HG02840 (cell line): Measurements from ENCODE around the gene DDIT4L.
"Not testable (repeated sequence)": the region's sequence is repeated elsewhere in the genome, so short reads cannot be mapped to it uniquely, and the experiment has no call there.

Experiments used
- ATAC-seq: cut with Tn5 transposase; IDR thresholded peaks from one replicate; pipeline ENCODE4 v1.9.1; 2021; ENCODE audit warnings: mild to moderate bottlenecking, moderate library complexity, moderate number of reproducible peaks; ENCODE audit not compliant: unreplicated experiment, low FRiP score

Gene DDIT4L, protein sequence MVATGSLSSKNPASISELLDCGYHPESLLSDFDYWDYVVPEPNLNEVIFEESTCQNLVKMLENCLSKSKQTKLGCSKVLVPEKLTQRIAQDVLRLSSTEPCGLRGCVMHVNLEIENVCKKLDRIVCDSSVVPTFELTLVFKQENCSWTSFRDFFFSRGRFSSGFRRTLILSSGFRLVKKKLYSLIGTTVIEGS

DNA sequence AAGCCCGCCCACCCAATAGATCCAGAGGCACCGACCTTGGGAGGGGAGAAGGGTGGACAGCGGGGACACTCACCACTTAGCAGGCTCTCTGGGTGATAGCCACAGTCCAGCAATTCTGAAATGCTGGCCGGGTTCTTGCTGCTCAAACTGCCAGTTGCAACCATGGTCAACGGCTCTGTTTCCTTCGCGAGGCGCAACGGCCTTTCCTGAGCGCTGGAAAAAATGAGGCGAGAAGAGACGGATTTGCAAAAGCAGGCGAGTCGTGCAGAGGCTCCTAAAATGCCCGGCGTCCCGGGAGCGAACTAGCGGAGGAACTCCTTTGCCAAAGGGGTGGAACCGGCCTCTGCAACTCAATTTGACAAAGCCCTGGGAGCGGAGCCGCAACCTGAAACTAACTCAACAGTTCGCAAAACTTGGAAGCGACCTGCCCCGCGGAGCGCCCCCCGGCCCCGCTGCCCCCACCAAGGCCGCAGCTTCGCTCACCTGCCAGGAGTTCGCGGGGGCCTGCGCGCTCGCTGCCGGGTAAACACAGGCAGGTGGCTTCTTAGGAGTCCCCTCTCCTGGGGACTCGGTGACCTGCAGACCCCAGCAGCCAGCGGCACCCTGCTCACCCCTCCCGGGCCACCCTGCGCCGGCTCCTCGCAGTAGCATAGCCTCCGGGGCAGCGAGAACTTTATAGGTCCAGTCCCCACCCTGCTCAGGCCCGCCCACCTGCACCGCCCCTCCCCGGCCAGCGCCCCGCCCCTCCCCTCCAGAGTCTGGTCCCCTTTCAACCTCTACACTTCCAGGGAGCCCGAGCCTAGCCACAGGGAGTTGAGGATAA is at the start of gene DDIT4L:
Gene DDIT4L (minus strand): TSS at position 649 of the 823 bp plus-strand sequence. CDS start 485 bp downstream, at position 164.
- no peak for ATAC-seq

DNA sequence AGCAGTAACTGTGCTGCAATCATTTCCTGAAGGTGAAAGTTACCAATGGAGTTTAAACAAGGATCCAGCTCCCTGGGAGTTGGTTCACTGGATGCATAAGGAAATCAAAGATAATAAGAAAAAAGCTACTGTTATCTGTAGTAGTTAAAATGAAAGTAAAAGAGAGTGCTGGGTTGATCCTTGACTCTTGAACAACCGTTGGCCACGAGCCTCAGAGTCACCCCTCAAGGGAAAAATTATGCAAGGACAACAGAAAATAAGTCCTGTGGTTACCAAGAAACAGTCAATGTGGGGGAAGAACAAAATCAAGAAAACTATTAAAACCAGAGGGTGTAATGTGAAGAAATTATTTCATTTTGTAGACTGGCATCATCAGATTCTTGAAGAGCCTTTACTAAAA is 49.7 kb upstream of the DDIT4L start:
- ATAC-seq: no peak

DNA sequence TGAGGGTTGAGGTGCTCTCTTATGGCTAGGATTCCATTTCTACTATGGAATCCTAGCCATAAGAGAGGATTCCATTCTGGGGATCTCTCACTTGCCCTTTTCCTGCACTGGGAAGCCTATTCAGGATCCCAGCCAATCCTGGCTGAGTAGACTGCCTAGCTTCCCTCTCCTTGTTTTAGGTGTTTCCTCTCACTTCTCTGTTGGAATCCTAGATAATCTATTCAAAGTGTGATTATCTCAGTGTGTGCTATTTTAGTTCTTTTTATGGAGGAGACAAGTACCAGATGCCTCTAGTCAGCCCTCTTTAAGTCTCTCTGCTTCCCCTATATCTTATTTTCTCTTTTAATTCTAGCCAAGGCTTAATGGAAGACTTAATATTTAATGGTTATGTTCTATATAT is 34.5 kb upstream of the DDIT4L start:
- no peak for ATAC-seq

DNA sequence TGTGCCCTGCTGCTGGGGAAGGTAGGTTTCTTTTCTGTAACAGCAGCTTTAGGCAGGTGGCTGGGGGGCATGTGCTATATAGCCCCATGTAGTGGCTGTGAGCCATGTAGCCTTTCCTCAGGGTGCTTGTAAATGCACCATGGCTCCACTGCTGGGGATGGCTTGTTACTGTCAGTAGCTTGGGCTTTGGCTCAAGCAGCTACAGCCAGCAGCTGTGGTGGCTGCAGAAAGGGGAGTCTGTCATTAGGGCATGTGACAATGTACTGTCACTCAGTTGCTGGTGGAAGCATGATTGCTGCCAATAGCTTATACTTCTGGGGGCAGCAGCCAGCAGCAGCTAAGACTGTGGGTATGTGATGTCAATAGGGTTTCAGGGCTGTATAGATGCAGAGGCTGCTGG is 33.9 kb upstream of the DDIT4L start:
- no peak for ATAC-seq

DNA sequence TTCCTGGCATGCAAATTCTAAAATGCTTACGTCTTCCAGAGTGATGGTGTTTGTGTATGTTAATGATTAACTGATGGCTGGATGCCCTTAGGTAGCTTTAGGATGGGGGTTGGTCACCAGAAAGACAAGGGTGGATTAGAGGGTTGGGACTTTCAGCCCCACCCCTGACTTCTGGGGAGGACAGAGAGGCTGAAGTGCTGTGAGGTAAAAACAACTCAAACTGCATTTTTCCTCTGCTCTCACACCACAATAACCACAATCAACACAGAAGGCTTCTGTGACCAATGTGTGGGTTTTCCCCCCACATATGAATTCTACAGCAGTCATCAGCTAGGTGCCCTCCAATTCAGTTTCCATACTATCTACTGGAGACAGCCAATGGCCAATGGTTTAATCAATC is 18.7 kb upstream of the DDIT4L start:
- ATAC-seq: peak; percentile 94

DNA sequence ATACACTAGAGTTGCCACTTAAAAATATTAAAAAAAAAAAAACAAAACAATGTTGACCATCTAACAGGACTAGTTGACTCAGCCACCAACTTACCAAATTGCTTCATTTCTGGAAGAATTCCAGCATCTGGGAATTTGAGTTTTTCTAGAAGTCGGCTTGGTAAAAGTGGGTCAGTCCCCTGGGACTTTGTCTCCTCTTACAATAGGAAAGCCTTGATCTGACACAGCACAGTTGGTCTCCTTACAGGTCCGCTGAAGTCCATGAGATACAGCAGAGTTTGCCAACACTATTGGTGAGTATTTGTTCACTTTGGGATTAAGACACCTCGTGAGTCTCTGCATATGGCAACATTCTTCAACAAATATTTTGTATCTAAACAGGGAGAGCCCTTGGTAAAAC is 18.2 kb upstream of the DDIT4L start:
- peak; percentile 5 for ATAC-seq

DNA sequence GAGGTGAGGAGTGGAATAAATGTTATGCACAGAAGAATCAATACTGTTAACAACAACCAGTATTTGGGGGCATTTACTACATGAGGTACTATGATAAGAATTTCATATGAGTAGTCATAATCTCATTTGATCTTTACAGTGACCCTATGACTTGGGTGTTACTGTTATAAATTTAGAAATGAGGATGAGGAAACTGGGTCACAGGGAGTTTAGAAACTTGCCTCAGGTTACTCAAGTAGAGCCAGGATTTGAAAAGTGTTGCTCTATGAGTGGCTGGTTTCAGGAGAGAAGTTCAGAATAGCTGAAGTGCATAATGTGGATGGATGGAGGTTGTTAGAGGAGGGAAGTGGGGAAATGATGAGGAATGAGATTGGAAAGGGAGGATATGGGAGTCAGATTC is 16.6 kb upstream of the DDIT4L start:
- ATAC-seq: no peak

DNA sequence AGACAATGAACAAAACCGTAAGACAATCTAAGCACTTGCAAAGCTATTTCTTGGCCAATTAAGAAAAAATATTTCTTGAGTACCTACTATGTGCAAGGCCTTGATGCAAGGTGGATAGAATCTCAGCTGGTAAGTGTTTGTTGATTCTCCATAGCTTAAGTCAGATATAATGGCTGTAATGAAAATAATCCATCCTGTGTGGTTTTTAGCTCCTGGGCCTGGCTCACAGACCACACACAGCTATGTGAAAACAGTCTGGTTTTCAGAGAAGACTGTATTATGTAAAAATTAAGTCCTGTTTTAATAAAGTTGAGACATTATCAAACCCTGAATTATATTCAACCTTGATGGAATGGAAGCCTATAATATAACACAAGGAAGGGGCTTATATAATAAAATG is 7.8 kb upstream of the DDIT4L start:
- ATAC-seq: no peak

DNA sequence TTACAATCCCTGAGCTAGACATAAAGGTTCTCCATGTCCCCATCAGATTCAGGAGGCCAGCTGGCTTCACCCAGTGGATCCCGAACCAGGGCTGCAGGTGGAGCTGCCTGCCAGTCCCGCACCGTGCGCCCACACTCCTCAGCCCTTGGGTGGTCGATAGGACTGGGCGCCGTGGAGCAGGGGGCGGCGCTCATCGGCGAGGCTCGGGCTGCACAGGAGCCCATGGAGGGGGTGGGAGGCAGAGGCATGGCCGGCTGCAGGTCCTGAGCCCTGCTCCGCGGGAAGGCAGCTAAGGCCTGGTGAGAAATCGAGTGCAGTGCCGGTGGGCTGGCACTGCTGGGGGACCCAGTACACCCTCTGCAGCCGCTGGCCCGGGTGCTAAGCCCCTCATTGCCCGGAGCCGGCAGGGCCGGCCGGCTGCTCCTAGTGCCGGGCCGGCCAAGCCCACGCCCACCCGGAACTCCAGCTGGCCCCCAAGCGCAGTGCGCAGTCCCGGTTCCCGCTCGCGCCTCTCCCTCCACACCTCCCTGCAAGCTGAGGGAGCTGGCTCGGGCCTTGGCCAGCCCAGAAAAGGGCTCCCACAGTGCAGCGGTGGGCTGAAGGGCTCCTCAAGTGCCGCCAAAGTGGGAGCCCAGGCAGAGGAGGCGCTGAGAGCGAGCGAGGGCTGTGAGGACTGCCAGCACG is 6.3 kb upstream of the DDIT4L start:
- ATAC-seq: not testable (repeated sequence)

DNA sequence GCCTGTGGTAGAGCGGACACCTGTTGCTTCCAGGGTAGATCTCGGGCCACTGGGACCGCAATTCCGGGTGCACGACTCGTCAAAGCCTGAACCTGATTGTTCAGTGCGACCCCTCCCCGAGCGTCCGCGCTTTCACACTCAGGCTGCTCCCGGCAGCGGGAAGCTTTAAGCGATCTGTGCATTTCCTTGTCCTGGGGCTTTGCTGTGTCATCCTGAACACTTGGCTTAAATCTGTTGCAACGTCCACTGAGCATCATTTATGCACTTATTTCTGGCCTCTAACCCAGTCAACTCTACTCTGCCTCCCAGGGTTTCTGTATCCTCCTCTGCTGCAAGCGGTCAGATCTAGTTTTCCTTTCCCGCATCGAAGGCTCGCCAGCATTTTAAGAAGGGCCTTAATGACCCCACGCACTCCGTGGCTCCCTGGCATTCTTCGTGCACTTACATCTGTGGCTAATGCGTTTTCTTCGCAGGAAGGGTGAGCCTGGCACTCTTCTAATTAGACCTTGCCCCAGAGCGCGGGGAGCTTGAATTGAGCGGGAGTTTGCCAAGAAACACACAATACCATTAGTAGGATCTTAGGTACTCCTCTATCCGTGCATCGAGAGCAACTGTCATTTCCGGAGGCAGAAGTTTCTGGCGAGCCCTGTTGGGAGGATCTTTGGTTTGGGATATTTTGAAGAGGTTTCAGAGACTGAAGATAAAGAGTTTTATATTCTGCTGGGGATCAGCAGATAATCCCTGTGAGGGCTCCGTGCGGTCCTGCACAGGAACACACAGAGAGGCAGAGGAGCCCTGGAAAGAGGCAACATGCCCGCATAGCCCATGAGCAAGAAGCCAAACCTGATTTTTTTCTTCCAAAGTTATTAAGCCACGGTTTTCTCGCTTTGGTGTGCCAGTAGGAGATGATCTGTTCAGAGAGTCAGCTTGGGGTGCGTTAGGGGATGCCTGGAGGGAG is 654 bp upstream of the DDIT4L start:
- no peak for ATAC-seq

DNA sequence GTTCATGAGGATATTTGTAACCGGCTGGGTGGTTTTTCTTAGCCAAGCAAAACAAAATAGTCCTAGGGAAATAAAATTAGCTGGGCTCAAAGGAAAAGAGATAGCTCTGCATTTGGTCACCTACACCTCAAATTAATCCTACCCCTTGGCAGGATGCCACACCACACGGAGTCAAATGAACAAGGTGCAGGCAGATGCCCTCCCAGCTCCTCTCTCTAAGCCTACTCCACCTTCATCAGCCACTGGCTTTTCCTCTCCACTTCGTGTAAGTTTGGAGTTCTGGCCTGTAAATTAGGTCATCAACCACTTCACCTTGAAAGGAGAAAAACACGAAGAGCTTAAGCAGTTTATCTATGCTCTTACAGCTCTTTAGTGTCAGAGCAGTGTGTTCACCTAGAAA is 1.4 kb downstream of the DDIT4L start:
- ATAC-seq: no peak

DNA sequence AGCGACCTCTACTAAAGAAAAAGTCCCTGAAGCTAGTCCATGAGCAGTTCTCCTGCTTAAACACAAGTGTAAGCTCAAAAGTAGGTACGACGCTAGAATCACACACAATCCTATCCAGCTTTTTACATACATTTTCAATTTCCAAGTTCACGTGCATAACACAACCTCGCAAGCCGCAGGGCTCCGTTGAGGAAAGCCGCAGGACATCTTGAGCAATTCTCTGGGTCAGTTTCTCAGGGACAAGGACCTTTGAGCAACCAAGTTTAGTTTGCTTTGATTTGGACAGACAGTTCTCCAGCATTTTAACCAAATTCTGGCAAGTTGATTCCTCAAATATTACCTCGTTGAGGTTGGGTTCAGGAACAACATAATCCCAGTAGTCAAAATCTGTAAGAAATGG is 2.5 kb downstream of the DDIT4L start:
- no peak for ATAC-seq

DNA sequence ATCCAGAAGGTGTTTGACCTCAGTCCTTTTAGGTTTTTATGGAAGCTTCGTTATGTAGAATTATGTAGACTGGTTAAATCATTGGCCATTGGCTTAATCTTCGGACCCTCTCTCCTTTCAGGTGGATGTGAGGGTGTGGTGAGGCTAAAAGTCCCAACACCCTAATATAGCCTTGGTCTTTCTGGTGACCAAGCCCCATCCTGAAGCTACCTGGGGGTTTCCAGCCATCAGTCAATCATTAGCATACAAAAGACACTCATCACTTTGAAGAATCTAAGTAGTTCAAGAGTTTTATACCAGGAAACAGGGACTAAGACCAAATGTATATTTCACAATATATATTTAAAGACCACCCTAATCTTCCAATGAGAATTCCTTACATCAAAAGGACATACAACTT is 5.5 kb downstream of the DDIT4L start:
- ATAC-seq: no peak

DNA sequence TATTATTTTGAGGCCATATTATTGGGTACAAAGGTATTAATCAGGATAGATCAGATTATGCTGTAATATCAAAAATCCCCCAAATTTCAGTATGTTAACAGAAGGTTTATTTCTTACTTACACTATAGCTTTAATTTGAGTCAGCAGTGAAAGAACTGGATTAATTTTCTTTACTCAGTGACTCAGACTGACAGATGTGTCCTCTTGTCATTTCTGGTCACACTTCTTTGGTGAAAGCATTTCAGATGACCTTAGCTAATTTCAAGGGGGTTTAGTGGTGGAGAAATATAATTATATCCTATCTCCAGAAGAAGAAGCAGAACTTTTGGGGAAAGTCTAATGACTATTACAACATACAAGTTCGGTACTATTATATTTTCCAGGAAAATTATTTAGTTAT is 12.4 kb downstream of the DDIT4L start:
- ATAC-seq: no peak

DNA sequence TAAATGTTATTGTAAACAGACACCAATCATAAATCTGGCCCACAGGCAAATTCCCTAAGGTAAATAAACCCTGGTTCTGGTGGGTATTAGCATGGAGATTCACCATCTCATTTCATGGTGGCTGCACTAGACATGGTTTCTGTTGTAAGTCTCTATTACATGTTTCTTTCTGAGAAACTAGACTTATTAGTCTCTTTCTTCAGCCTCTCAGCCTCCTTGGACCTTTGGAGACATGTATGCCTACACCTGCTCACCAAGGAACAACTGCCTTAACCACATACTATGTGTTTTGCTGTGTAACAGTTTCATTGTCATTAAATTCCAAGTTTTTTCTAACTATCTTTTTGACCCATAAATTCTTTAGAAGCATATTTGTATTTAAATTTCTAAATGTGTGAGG is 13.1 kb downstream of the DDIT4L start:
- no peak for ATAC-seq

DNA sequence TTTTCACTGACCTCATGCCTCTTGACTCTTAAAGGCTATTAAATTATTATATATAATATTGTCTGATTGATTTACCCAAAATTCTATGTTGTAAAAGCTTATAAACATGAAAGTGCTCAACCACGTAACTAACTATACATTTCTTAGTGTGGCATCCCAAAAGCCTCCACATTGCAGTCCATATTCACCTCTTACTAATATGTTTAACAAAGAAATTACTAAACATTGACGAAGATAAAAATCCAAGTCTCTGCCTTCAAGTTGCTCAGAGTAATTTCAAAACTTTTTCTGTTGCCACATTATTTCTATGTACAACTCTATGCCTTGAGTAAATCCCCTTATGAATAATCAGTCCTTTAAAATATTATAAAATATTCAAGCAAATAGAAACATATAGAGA is 14.4 kb downstream of the DDIT4L start:
- no peak for ATAC-seq

DNA sequence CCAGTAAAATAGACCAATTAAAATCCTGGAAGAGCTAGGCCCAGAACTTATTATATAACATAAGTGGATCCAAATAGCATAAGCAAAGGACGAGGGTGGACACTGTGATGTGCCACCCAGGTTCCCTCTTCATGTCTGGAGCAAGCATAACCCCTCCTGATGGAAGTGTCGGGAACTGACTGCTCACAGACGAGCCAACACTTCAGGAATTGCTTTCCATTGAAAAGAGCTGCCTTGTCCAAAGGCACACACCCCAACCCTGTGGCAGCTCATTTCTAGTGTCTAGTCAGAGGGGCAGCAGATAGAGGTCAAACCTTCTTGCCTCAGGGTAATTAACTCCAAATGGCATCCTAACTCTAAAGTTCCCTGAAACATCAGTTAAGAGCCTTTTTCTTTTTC is 15.3 kb downstream of the DDIT4L start:
- ATAC-seq: no peak

DNA sequence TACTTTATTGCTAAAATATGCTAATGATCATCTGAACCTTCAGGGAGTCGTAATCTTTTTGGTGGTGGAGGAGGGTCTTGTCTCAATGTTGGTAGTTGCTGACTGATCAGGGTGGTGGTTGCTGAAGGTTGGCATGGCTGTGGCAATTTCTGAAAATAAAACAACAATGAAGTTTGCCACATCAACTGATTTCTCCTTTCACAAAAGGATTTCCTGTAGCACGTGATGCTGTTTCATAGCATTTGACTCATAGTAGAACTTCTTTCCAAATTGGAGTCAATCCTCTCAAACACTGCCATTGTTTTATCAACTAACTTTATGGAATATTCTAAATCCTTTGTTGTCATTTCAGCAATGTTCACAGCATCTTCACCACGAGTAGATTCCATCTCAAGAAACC is 19.3 kb downstream of the DDIT4L start:
- no peak for ATAC-seq

DNA sequence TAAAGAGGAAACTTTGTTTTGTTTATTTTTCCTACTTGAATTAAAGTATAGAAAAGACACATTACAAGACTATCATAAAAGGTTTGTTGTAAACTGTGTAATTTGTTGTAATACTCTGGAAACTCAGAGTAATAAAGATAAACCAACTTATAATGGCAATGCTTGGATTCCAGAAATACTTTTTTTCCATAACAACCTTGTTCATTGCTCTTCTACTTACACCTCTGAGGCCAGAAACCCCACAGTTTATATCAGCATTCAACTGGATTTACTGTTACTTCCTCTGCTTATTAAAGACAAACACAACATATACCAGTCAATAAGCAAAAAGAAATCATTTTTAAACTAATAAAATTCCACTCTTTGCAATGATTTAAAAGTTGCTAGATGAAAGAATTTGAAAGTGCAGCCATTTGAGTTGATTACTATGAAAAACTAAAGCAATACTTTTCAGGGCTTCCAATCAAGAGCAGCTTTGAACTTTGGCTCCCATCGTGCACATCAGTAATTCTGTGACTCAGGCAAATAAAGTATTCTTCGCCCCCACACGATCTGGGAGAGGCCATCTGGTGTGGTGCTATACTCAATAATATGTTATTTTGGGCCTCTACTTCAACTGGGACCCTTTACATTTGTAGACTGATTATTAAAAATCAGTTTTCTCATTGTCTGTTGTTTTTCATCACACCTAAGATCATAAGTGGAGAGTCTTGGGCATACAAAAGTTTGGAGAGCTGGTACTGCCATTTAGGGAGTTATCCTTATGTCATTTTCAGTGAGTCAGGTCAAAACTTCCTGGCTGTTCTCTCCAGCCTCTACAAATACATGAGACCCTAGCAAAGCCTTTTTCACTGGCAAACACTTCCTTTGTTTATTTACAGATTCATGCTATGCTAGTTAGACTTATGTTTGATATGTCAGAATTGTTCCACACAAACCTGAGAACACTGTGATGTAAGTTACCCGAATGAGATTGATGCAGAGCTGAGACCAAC is 20.5 kb downstream of the DDIT4L start:
- ATAC-seq: no peak
